Hippocampal formation (tissue), 2 donors: ENCODE measurements around the gene CST2.
"Not testable (repeated sequence)": the region's sequence is repeated elsewhere in the genome, so short reads cannot be mapped to it uniquely, and the experiment has no call there.

Source experiments
- DNase-seq, 2 donors: peaks; one replicate each; lab custom pipeline; 2025; lab: John Stamatoyannopoulos, UW

CST2 gene

DNA sequence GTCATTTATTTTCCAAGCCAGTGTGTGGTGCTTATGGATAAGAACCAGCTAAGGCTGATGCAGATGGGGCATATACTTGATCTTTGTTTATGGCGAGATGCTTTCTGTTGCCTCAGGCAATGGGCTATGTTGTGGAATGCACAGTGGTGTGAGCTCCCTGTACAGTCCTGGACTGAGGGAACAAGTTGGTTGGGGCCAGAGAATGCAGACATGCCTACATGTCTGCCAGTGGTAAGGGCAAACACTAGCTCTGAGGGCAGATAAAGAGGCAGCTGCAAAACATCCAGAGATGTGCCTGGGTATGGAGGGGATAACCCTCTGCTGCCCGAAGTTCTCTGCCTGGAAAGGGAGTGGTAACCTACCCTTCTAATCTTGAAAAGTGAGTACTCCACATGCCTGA lies 16.2 kb downstream of the CST2 start:
- not testable (repeated sequence) for DNase-seq

DNA sequence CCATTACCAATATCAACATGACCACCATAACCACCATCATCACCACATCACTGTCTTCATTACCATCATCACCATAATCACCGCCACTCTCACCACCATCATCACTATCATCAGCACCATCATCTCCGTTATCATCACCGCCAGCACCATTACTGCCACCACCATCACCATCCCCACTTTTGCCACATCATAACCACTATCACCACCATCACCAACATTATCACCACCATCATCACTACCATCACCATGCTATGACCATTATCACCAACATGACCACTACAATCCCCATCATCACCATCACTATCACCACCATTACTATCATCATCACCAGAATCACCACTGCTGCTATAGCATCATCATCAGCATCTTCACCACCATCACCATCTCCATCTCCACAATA lies 25.7 kb downstream of the CST2 start:
- DNase-seq, result no peak

DNA sequence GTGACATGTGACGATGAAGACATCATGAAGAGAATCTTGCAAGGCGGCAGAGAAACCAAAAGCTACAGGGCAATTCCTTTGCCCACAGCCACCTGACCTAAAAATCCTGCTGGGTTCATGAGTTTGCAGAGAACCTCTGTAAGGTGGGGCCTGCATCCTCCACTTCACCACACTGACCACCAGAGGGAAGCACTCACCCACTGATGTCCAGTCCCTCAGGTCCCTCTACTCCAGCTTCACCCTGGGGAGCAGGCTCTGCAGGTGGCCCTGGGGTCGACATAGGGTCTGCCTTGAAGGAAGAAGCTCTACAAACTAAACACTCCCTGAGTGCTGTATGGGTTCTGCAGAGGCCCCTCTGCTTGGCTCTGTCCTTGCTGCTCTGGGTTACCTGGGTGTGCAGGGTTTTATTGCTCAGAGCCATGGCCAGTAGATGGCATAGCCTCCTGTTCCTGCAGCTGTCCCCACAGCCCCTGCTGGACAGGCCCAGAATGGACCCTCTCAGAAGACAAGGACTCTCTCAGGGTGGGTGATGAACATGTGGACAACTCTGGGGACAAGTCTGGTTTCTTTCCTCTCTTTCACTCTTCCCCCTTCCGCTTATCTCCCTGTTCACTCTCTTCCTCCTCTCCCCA lies 27.2 kb downstream of the CST2 start:
- DNase-seq, result peak; percentile 2 to 5

DNA sequence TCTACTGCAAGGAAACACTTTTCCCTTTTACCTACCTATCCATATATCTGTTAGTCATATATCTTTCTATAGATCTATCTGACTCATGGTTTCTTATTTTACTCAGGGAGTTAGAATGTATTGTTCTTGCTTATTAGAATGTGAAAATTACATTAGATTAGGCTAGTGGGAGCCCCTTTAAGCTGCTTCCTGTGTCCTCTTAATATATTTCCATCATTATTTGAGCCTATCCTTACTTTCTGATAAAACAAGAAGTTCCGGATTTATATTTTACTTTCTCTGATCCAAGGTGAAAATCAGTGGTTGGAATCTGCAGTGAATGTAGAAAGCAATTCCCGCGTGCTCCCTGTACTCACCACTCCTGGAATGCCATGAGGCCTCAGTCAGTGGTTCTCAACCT lies 31.0 kb downstream of the CST2 start:
- no peak for DNase-seq

DNA sequence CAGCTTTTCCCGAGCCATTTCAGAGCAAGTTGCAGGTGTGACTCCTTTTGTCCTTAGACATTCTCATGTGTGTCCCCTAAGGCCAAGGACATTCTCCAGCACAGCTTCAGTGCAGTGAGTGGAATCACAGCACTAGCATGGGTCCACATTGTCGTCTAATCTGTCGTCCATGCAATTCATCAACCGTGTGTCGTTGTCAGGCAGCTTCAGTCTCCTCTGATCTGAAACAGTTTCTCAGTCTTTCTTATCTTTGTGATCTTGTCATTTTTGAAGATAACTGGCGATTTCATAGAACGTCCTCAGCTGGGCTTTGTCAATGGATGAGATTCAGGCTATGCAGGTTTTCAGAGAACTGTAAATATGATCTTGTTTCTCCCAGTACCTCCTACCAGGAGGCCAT lies 31.7 kb downstream of the CST2 start:
- no peak for DNase-seq

DNA sequence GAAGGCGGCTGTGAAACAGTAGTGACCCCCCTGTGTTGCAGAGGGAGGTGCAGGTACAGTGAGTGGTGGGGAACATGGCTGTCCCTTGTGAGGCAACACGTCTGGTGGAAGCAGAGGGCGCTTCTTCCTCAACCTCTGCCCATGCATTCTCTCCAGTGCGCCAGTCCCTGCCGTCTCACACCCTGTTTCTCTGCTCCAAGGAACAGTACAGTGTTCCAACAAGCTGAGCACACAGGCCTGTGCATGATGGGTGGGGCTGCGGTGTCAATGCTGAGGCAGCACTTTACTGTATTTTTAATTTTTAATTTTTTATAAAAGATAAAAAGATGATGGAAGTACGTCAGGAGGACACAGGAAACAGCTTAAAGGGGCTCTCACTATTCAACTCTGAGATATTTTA lies 32.5 kb downstream of the CST2 start:
- DNase-seq, result no peak

DNA sequence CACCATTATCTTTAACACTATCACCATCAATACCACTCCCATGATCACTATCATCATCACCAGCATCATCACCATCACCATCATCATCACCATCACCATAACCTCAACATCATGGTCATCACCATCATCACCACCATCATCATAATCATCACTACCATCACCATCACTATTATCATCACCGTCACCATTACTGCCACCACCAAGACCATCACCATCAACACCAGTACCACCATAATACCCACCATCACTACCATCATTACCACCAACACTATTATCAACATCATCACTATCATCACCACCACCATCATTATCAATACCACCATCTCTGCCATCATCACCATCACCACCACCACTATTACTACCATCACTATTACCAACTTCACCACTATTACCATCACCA lies 43.1 kb downstream of the CST2 start:
- no peak for DNase-seq

DNA sequence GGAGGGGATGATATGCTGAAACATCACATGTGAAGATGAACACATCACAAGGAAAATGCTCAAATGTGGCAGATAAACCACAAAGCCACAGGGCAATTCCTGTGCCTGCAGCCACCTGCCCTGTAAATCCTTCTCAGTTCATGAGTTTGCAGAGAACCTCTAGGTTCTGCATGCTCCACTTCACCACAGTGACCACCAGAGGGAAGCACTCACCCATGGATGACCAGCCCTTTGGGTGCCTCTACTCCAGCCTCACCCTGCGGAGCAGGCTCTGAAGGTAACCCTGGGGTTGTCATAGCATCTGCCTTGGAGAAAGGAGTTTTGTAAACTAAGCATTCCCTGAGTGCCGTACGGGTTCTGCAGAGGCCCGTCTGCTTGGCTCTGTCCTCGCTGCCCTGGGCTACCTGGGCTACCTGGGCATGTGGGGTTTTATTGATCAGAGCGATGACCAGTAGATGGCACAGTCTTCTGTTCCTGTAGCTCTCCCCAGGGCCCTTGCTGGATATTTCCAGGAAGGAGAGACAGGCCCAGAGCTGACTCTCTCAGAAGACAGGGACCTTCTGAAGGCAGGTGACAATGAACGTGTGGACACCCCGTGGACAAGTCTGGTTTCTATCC lies 44.1 kb downstream of the CST2 start:
- no peak for DNase-seq

DNA sequence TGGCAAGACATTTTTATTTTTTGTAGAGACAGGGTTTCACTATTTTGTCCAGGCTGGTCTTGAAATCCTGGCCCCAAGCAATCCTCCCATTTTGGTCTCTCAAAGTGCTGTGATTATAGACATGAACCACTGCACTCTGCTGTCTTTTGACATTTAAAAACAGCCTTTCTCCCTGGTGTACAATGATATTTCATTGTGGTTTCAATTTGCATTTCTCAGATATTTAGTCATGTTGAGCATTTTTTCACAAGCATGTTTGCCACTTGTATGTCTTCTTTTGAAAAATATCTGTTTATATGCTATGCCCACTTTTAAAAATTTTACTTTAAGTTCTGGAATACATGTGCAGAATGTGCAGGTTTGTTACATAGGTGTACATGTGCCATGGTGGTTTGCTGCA lies 47.9 kb downstream of the CST2 start:
- not testable (repeated sequence) for DNase-seq

DNA sequence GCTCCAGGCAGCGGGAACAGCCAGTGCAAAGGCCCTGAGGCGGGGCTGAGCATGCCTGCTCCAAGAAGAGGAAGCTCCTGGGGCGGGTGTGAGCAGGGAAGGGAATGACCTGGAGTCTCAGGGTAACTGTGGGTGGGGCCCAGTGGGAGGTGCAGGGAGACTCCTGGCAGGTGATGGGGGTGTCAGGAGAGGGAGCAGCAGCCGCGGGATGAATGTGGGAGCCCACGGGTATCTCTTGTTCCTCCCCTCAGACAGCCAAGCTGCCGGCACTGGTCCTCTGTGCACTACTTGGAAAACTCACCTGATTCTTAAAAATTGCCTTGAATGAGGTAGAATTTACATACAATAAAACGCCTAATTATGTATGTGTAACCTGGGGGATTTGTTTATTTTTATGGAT lies 49.1 kb downstream of the CST2 start:
- not testable (repeated sequence) for DNase-seq

DNA sequence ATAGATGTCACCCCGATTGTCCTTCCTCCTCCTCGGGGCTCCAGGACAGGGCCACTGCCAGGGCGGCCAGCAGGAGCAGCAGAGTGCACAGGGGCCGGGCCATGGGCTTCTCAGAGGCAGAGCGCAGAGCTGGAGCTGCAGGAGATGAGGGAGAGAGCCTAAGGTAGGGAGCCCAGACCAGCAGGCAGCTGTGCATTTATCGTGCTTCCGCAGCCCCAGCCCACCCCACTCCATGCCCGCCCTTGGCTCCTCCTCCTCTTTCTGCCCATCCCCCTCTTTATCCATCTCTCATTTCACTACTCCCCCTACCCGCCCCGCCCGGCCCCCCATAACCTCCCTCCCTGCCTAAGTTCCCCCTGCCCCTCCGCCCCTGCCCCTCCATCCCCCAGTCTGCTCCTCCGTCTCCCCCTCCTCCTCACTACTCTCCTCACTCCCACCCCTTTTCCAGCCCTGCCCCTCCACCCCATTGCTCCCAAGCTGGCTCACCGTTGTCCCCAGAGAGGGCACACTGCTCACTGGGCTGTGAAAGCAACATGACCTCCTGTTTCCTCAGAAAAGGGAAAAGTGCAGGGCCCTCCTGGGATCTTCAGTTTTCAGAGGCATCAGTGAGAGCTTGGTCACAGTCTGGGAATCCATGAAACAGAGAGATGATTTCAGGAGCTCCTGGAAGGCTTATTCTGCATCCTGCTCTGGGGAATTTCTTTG lies 50.3 kb downstream of the CST2 start:
- no peak for DNase-seq

DNA sequence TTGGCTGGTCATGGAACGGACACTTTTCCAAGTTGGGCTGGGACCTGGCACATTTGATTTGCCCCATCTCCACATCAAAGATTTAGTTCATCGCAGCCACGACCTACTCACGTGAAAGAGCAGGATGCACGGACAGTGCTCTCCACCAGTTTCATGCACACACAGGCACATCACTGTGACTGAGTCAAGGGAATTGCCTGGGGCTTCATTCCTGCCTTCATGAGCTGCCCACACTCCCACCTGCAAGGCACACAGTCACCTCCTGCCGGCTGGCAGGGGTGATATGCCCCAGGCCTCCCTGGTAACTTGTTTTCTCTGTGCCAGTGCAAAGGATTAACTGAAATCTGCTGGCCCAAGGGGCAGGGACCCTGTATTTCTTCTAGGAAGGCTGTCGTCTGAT lies 52.4 kb downstream of the CST2 start:
- no peak for DNase-seq
